SK-N-SH (cell line): ENCODE results near the gene SLC2A9. TPM values are rescaled to one million over a fixed set of nuclear protein-coding genes. Genes with fewer than 3 reads are reported as not detected.

Experiments
- CTCF ChIA-PET: fragments of 300-600, 350-600 bp; formaldehyde crosslinking; extraction: SDS; loops from one replicate; lab custom pipeline; 2021; lab: Yijun Ruan, JAX
- POLR2A ChIA-PET: fragments of 350-600 bp; sonication (Branson Sonifier 250); formaldehyde crosslinking; extraction: SDS; loops from one replicate; lab custom pipeline; 2020; ENCODE audit warnings: antibody characterized with exemption, inconsistent platforms; lab: Yijun Ruan, JAX
- DNase-seq: peaks from one replicate; pipeline ENCODE4 v3.0.0; 2012
- H2AFZ ChIP-seq: fragments of 200-600 bp; sonication (generic); 2 replicates; pipeline ENCODE4 v1.8.1; 2016; ENCODE audit warnings: antibody characterized with exemption, mild to moderate bottlenecking, low read depth
- H3F3A ChIP-seq: fragments of 200-600 bp; sonication (generic); replicated peaks from 2 replicates; pipeline ENCODE3; 2016; ENCODE audit warnings: antibody characterized with exemption, mild to moderate bottlenecking; ENCODE audit not compliant: insufficient read depth
- H3K27ac ChIP-seq, 2 experiments: fragments of 200-500 bp in 1 of 2; fragments of 200-600 bp in 1 of 2; sonication (Bioruptor generic) in 1 of 2; sonication (generic), shearing (Covaris generic) in 1 of 2; 2 replicates each; pipeline versions ENCODE4 v1.5.1 to v1.6.1; 2014 to 2016; ENCODE audit warnings: low read depth in 2 of 2, inconsistent platforms in 1 of 2, low read length in 1 of 2, mild to moderate bottlenecking in 1 of 2, mixed read lengths in 1 of 2
- H3K27me3 ChIP-seq: fragments of 200-600 bp; sonication (generic), shearing (Covaris generic); 2 replicates; pipeline ENCODE4 v1.6.1; 2016; ENCODE audit warnings: mixed run types; ENCODE audit not compliant: insufficient read depth
- H3K36me3 ChIP-seq, 2 experiments: fragments of 200-500 bp in 1 of 2; fragments of 200-600 bp in 1 of 2; sonication (Bioruptor generic) in 1 of 2; sonication (generic) in 1 of 2; replicated peaks in 1 of 2; 2 replicates each; pipeline versions ENCODE3 to v1.5.1; 2014 to 2016; ENCODE audit warnings: low read length in 1 of 2, mild to moderate bottlenecking in 1 of 2; ENCODE audit not compliant: insufficient read depth in 2 of 2, control insufficient read depth in 1 of 2
- H3K4me1 ChIP-seq, 2 experiments: fragments of 200-500 bp in 1 of 2; fragments of 200-600 bp in 1 of 2; sonication (Bioruptor generic) in 1 of 2; sonication (generic), shearing (Covaris generic) in 1 of 2; 2 replicates each; pipeline versions ENCODE4 v1.5.1 to v1.6.1; 2014 to 2016; ENCODE audit warnings: low read depth in 1 of 2, low read length in 1 of 2, mixed run types in 1 of 2; ENCODE audit not compliant: insufficient read depth in 2 of 2, control insufficient read depth in 1 of 2
- H3K4me2 ChIP-seq: fragments of 200-600 bp; sonication (generic), shearing (Covaris generic); 2 replicates; pipeline ENCODE4 v1.6.1; 2017; ENCODE audit warnings: mixed run types
- H3K4me3 ChIP-seq, 2 experiments: fragments of 200-500 bp in 1 of 2; fragments of 200-600 bp in 1 of 2; sonication (Bioruptor generic) in 1 of 2; sonication (generic), shearing (Covaris generic) in 1 of 2; 2 replicates each; pipeline versions ENCODE4 v1.5.1 to v1.8.1; 2014 to 2016; ENCODE audit warnings: low read depth in 2 of 2, inconsistent platforms in 1 of 2, low read length in 1 of 2, mild to moderate bottlenecking in 1 of 2, mixed read lengths in 1 of 2, moderate library complexity in 1 of 2
- H3K79me2 ChIP-seq: fragments of 200-600 bp; sonication (generic); 2 replicates; pipeline ENCODE4 v1.8.1; 2017; ENCODE audit warnings: mild to moderate bottlenecking; ENCODE audit not compliant: insufficient read depth
- H3K9ac ChIP-seq: fragments of 200-600 bp; sonication (generic); 2 replicates; pipeline ENCODE4 v1.6.1; 2017; ENCODE audit warnings: mixed run types
- H3K9me2 ChIP-seq: fragments of 200-600 bp; sonication (generic); 2 replicates; pipeline ENCODE4 v1.6.1; 2017; ENCODE audit warnings: mixed run types
- H3K9me3 ChIP-seq: fragments of 200-600 bp; sonication (generic); 2 replicates; pipeline ENCODE4 v1.6.1; 2017; ENCODE audit warnings: mixed run types, mild to moderate bottlenecking, moderate library complexity
- H4K20me1 ChIP-seq: fragments of 200-600 bp; sonication (generic); 2 replicates; pipeline ENCODE4 v1.6.1; 2017; ENCODE audit warnings: mild to moderate bottlenecking, mixed run types; ENCODE audit not compliant: insufficient read depth
- CHD2 ChIP-seq: fragments of 150-350 bp; IDR thresholded peaks from 2 replicates; pipeline ENCODE4 v1.6.1; 2018; ENCODE audit warnings: low read length; ENCODE audit not compliant: partially characterized antibody
- CTCF ChIP-seq: fragments of 200-600 bp; sonication (generic); IDR thresholded peaks from 2 replicates; pipeline ENCODE4 v1.6.1; 2017; ENCODE audit warnings: antibody characterized with exemption, mild to moderate bottlenecking, moderate library complexity
- ELF1 ChIP-seq: IDR thresholded peaks from 2 replicates; pipeline ENCODE4 v1.4.0; 2012
- FOSL2 ChIP-seq: IDR thresholded peaks from 2 replicates; pipeline ENCODE4 v1.4.0; 2012; ENCODE audit warnings: low read depth, mild to moderate bottlenecking, moderate library complexity, borderline replicate concordance
- JUND ChIP-seq: IDR thresholded peaks from 2 replicates; pipeline ENCODE4 v1.4.0; 2012
- PBX3 ChIP-seq: IDR thresholded peaks from 2 replicates; pipeline ENCODE4; 2012
- POLR2AphosphoS5 ChIP-seq: IDR thresholded peaks from 2 replicates; pipeline ENCODE4 v1.6.1; 2012; ENCODE audit warnings: low read depth, low read length
- RCOR1 ChIP-seq: fragments of 150-350 bp; IDR thresholded peaks from 2 replicates; pipeline ENCODE4 v1.6.1; 2017; ENCODE audit warnings: antibody characterized with exemption, low read length
- REST ChIP-seq: IDR thresholded peaks from 2 replicates; pipeline ENCODE4 v1.6.1; 2012; ENCODE audit warnings: mild to moderate bottlenecking, low read depth, low read length, moderate library complexity
- RFX5 ChIP-seq: IDR thresholded peaks from 2 replicates; pipeline ENCODE4 v1.6.1; 2012; ENCODE audit warnings: mild to moderate bottlenecking, improper control_type of control experiment, low read length
- SIN3A ChIP-seq: IDR thresholded peaks from 2 replicates; pipeline ENCODE4 v1.6.1; 2012; ENCODE audit warnings: low read depth, mild to moderate bottlenecking, low read length, moderate library complexity, borderline replicate concordance
- USF1 ChIP-seq: IDR thresholded peaks from 2 replicates; pipeline ENCODE4 v1.4.0; 2012; ENCODE audit warnings: low read depth, borderline replicate concordance
- USF2 ChIP-seq: fragments of 150-350 bp; IDR thresholded peaks from 2 replicates; pipeline ENCODE4 v1.6.1; 2017; ENCODE audit warnings: antibody characterized with exemption, low read length, low read depth, borderline replicate concordance
- ZBTB33 ChIP-seq: IDR thresholded peaks from 2 replicates; pipeline ENCODE4 v1.4.0; 2012; ENCODE audit warnings: low read depth, borderline replicate concordance
- WGBS: methylation state at CpG from one replicate; pipeline ENCODE4 v1.1.6; 2017; ENCODE audit warnings: low lambda C conversion rate; 5-methylcytosine and 5-hydroxymethylcytosine counted together
- polyA plus RNA-seq, 3 experiments: library from polyadenylated mRNA; depleted of rRNA; stranded (reverse); fragments of >200 nt; gene quantifications; 2 replicates each; pipeline ENCODE4 v1.2.3, GENCODE V29; 2012

SLC2A9 gene
- polyA plus RNA-seq, 1 of the 3 experiments (the other 2 are of a cell fraction), result not detected

GRCh38 chr4:10002278-10002677 lies 19.0 kb downstream of the SLC2A9 start:
- Histone ChIP-seq H3K9ac (no peak overlapping the region), H3K9me2 (no peaks in the 10 kb centered on the region), H3K36me3 (no peaks in the 10 kb centered on the region), H3K4me1 (peaks cover 0 to 14% of the 10 kb centered on the region in 2 experiments; a peak in 2 of 4 replicates), H3K27me3 (no peaks in the 10 kb centered on the region), H3K27ac (no peak overlapping the region), H3K9me3 (no peaks in the 10 kb centered on the region), H3K4me2 (no peak overlapping the region), H4K20me1 (no peaks in the 10 kb centered on the region), H2AFZ (no peak overlapping the region), H3F3A (no peaks in the 10 kb centered on the region), H3K4me3 (no peak overlapping the region), H3K79me2 (no peaks in the 10 kb centered on the region)
- DNase-seq, result no peak
- 30% methylated on average over 2 of the region's 2 CpGs for WGBS
- no peak for TF ChIP-seq JUND
- TF ChIP-seq RFX5, result no peak
- no peak for TF ChIP-seq PBX3
- TF ChIP-seq ZBTB33, result no peak
- TF ChIP-seq FOSL2, result no peak
- no peak for TF ChIP-seq RCOR1
- no peak for TF ChIP-seq SIN3A
- TF ChIP-seq CHD2, result no peak
- no peak for TF ChIP-seq USF1
- TF ChIP-seq POLR2AphosphoS5, result no peak
- no peak for TF ChIP-seq USF2
- TF ChIP-seq ELF1, result no peak
- ChIA-PET POLR2A (no interaction called here), CTCF (interaction anchor here (1.4 kb wide), 1 partner anchor 12 kb away, joined by 3 read pairs; no protein-coding TSS in a partner anchor)

- no peak overlapping the region for H3K27ac ChIP-seq
- no peak for DNase-seq
- no peaks in the 10 kb centered on the region for H3K27me3 ChIP-seq
- no peaks in the 10 kb centered on the region for H4K20me1 ChIP-seq
- no peak overlapping the region for H2AFZ ChIP-seq
- ChIA-PET POLR2A (no interaction called here), CTCF (interaction anchor here (1.4 kb wide), 1 partner anchor 13 kb away, joined by 3 read pairs; no protein-coding TSS in a partner anchor)
- H3K4me3 ChIP-seq, result no peak overlapping the region
- H3K9me2 ChIP-seq, result no peaks in the 10 kb centered on the region
- no peak overlapping the region for H3K9ac ChIP-seq
- H3F3A ChIP-seq, result no peaks in the 10 kb centered on the region
- H3K36me3 ChIP-seq, result no peaks in the 10 kb centered on the region
- H3K4me2 ChIP-seq, result no peak overlapping the region
- no peaks in the 10 kb centered on the region for H3K9me3 ChIP-seq
- peaks cover 0 to 9% of the 10 kb centered on the region in 2 experiments; a peak in 2 of 4 replicates for H3K4me1 ChIP-seq
- 4% methylated on average over 2 of the region's 4 CpGs for WGBS
- no peaks in the 10 kb centered on the region for H3K79me2 ChIP-seq
- no peak for TF ChIP-seq ZBTB33
- no peak for TF ChIP-seq REST
- no peak for TF ChIP-seq ELF1
- no peak for TF ChIP-seq SIN3A
- no peak for TF ChIP-seq POLR2AphosphoS5
- TF ChIP-seq CTCF, result no peak
Measured at GRCh38 chr4:10001757-10002156, 19.5 kb downstream of the SLC2A9 start.
